ENCODE results near the gene ARF3. TPM values are rescaled to one million over a fixed set of nuclear protein-coding genes. Genes with fewer than 3 reads are reported as not detected.

Gene ARF3
- total RNA-seq, 1 donor from 2014 or later, result 155 TPM

DNA sequence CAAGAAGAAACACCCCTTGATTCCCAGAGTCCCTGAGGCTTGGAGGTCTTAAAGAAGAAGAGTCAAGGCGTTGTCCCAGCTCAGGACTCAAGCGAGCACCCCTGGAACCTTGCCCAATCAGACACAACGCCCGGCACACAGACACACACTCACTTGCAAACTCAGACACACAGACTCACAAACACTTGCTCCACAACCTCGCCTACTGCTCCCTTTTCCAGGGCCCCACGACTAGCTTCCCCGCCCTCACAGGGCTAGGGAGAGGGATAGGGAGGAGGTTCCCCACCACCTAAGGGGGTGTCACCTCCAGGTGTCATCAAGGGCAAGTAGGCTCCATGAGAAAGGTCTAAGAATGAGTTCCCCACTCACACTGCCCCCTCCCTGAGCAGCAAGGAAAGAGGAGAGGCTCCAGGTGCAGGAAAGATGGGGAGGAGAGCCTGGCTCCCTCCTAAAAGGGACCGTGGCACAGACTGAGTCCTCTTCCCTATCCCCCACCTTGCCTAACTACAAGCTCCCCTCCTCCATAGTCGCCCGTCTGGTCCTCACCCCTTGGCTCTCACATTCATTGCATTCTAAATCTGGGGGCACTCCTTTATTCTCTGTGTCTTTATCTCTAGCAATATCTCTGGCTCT is 13.5 kb upstream of the ARF3 start:
- TF ChIP-seq, protein P1, sequence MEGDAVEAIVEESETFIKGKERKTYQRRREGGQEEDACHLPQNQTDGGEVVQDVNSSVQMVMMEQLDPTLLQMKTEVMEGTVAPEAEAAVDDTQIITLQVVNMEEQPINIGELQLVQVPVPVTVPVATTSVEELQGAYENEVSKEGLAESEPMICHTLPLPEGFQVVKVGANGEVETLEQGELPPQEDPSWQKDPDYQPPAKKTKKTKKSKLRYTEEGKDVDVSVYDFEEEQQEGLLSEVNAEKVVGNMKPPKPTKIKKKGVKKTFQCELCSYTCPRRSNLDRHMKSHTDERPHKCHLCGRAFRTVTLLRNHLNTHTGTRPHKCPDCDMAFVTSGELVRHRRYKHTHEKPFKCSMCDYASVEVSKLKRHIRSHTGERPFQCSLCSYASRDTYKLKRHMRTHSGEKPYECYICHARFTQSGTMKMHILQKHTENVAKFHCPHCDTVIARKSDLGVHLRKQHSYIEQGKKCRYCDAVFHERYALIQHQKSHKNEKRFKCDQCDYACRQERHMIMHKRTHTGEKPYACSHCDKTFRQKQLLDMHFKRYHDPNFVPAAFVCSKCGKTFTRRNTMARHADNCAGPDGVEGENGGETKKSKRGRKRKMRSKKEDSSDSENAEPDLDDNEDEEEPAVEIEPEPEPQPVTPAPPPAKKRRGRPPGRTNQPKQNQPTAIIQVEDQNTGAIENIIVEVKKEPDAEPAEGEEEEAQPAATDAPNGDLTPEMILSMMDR (IDR thresholded peaks at IDR 0.05), result no peak
- no peaks in the 10 kb centered on the region for H3K36me3 ChIP-seq
- no peaks in the 10 kb centered on the region for H3K9me3 ChIP-seq
- DNase-seq (no peak), ATAC-seq (no peak)
- peaks cover 57% of the 10 kb centered on the region for H3K27me3 ChIP-seq (ENCODE audit: low read depth)
- peak overlapping the region; percentile 43 for H3K4me3 ChIP-seq
- no peak overlapping the region for H3K27ac ChIP-seq
- peaks cover 29% of the 10 kb centered on the region for H3K4me1 ChIP-seq
- intact Hi-C loops (cut with DNase I), result no loop called here

DNA sequence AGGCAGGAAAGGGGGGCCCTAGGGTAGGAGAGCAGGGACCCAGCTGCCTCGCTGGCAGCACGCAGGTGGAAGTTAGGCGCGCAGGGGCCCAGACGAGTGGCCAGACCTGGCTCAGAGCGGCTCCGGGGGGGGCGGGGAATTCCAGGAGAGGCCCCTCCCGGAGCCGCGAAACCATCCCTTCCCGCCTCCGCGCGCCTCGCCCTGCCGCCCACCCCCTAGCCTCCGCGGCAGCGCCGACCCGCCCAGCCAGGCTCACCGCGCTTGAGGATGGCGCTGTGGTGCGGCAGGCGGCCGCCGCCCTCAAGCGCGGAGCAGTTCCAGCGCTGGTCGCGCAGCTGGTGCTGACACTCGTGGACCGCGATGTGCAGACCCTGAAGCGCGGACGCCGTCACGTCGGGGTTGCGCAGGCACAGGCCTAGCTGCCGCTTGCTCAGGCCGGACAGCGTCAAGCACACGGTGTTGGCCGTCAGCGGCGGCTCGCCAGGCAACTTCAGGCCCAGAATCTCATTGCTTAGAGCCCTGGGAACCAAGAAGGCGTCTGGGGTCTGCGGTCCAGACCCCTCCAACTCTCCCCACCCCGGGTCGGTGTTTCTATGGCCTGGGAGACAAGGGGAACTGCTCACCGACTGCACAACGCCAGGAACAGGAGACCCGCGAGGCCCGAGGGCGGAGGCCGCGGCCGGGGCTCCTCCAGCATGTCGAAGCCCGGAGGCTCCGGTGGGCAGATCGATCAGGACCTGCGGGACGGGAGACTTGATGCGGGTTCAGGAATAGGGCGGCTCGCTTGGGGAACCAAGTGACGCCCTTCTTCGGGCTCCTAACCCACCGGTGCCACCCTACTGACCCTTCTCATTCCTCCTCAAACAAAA is 12.8 kb upstream of the ARF3 start:
- TF ChIP-seq, protein P1 (IDR thresholded peaks at IDR 0.05), result peak; percentile 7
- Histone ChIP-seq H3K4me3 (peak overlapping the region; percentile 34), H3K27me3 (ENCODE audit: low read depth) (peaks cover 49% of the 10 kb centered on the region), H3K27ac (no peak overlapping the region), H3K9me3 (no peaks in the 10 kb centered on the region), H3K36me3 (no peaks in the 10 kb centered on the region), H3K4me1 (peaks cover 29% of the 10 kb centered on the region)
- DNase-seq, result peak; percentile 51
- intact Hi-C loops (cut with DNase I), result no loop called here
- peak; percentile 45 to 47 for ATAC-seq

DNA sequence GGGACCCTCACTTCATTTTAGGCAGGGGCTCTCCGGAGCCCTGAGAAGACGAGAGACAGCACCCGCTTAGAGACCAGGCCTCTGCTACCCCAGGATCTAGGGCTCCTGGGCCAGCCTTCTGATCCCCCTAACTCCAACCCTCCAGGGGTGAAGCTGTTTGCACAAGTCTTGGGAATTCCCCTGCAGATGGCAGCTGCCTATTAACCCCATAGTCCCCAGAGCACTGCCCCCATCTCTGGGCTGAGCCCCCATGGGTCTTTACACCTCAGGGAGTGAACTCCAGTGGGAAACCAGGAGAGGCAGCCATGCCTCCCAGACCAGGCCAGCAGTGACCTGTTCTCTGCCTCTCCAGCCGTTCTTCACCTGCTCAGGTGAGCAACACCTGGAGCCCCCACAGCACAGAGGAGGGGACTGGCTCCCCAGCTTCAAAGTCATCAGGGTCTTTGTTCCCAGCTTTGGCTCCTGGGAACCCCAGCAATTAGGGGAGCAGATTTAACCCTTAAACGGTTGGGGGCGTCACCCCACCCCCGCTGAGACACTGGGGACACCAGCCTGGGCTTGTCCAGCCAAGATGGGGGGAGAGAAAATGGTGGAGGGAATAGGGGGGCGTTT is 12.0 kb upstream of the ARF3 start:
- Histone ChIP-seq H3K27me3 (ENCODE audit: low read depth) (peaks cover 46% of the 10 kb centered on the region), H3K4me1 (peaks cover 29% of the 10 kb centered on the region), H3K36me3 (no peaks in the 10 kb centered on the region), H3K27ac (no peak overlapping the region), H3K4me3 (no peak overlapping the region), H3K9me3 (no peaks in the 10 kb centered on the region)
- ATAC-seq (no peak), DNase-seq (no peak)
- TF ChIP-seq, protein P1 (IDR thresholded peaks at IDR 0.05), result no peak
- intact Hi-C loops (cut with DNase I), result no loop called here

DNA sequence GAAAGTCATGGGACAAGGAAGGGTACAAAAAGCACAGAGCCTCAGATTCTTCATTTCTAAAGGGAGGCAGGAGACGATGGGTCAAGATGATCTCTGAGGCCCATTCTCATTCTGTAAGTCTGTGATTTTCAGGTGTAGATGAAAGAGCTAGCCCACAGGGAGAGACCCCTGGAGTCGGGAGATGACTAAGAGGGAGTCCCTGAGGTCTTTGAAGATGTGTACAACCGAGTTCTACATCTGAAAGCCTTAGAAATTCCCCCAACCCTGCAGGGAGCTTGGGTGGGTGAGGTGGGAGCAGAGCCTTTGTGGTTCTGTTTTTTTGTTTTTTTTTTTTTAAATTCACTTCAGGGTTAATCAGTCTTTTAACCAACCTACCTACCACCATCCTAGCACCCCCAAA is 11.2 kb upstream of the ARF3 start:
- DNase-seq (no peak), ATAC-seq (no peak)
- Histone ChIP-seq H3K36me3 (no peaks in the 10 kb centered on the region), H3K4me1 (peaks cover 29% of the 10 kb centered on the region), H3K27me3 (ENCODE audit: low read depth) (peaks cover 38% of the 10 kb centered on the region), H3K9me3 (no peaks in the 10 kb centered on the region), H3K27ac (no peak overlapping the region), H3K4me3 (no peak overlapping the region)
- TF ChIP-seq, protein P1 (IDR thresholded peaks at IDR 0.05), result no peak
- intact Hi-C loops (cut with DNase I), result no loop called here

DNA sequence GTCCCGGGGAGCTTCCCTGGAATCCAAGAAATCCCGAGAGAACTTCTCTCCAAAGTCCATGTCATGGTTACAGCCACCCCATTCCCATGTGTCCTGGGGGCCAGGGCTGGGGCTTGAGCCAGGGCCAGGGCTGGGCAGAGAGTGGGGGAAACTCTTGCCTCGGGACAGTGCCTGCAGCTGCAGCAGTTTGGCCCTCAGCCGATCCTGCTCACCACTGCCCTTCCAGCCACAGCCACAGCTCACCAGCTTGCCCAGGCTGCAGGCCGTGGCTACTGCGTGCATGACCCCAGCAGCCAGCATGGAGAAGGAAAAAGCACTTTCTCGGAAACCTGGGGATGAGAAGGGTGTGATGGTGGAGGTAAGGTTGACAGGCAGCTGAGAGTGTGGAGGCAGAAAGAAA is 10.7 kb upstream of the ARF3 start:
- Histone ChIP-seq H3K27me3 (ENCODE audit: low read depth) (peaks cover 33% of the 10 kb centered on the region), H3K27ac (no peak overlapping the region), H3K4me3 (no peak overlapping the region), H3K9me3 (no peaks in the 10 kb centered on the region), H3K36me3 (no peaks in the 10 kb centered on the region), H3K4me1 (peaks cover 29% of the 10 kb centered on the region)
- DNase-seq (no peak), ATAC-seq (no peak)
- TF ChIP-seq, protein P1 (IDR thresholded peaks at IDR 0.05), result no peak
- intact Hi-C loops (cut with DNase I), result no loop called here

Data from lower lobe of right lung (tissue), 2 donors.